GDM1 (cell line): ENCODE results near the gene B4GALNT3.
A peak's percentile ranks its signal among the peaks of the same experiment; 100 is the strongest.

Experiments used
- DNase-seq: peaks from one replicate; lab custom pipeline; 2025; lab: John Stamatoyannopoulos, UW

B4GALNT3 gene

DNA sequence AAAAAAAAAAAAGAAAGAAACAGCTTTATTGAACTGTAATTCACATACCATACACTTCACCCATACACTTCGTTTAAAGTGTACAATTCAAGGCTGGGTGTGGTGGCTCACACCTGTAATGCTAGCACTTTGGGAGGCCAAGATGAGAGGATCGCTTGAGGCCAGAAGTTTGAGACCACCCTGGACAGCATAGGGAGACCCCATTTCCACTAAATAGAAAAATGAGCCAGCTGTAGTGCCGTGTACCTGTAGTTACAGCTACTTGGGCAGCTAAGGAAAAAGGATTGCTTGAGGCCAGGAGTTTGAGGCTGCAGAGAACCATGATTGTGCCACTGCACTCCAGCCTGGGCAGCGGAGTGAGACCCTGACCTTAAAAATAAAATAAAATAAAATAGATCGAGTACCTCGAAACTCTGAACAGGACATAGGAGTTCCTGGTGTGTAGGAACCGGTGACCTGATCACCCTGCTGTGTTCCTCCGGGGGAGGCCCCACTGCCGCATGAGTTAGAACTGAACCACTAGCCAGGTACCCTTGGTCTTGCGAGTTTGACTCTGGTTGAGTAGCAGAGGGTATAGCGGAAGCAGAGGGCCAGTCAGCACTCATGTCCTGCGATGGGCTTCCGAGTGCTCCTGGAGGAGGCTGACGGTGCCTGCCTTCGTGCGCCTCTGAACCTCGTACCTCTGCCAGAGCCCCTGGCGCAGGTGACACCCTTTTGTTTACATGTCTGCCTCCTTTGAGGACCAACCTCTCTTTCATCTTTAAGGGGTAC is 80.0 kb downstream of the B4GALNT3 start:
- DNase-seq = no peak

DNA sequence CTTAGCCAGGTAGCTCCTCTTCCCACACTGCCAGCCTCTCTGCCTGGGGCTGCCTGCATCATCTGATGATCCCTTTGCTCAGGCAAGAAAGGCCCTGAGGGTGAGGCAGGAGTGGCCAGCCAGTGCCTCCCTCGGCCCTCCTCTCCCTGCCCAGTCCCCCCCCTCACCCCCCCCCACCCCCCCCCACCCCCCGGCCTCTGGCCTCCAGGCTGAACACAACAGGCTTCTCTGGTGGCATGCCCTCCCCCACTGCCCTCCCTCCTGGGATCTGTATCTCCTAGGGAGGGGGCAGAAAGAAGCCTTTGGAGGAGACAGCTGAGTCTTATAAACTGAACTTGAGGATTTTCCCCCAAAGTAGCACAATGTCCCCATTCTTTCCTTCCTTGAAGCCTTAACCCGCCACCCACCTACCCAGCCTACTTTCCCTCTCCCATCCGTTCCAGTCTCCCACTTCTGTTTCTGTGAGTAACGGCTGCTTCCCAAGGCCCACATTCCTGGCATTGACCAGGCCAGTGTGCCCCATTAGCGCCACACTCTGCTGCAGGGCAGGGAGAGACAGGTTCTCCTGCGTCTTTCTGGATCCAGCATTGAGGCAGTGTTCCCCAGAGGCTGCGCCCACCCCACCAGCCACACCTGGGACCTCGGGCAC is 82.1 kb downstream of the B4GALNT3 start:
- DNase-seq = no peak

DNA sequence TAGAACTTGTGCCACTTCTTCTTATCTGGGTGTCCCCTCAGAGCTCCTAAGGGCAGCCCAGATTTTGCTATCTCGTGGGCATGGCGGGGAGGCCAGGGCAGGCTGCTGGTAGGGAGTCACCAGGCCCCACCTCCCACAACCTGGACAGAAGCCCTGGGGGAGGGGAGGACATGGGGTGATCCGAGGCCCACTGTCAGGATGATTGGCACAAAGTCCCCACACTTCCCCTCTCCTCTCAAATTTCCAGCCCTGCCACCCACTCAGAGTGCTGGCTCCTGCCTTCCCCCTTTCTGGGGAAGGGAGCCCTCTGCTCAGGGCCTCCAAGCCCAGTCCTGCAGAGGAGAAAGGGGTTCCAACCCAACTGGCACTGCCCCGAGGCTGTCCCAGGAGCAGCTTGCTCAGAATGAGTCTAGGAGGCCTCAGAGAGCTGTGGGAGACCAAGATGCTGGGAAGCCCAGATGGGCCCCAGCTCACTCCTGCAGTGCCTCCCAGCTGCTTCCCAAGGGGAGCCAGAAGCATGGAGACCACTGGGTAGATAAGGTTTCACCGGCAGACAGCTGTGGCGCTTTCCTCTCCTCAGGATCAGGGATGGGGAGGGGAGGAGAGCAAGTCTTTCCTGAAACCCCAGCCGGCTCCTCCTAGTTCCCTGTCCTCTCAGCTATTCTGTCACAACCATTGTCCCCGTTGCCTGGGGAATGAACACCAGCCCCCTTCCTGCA is 82.8 kb downstream of the B4GALNT3 start:
- no peak for DNase-seq

DNA sequence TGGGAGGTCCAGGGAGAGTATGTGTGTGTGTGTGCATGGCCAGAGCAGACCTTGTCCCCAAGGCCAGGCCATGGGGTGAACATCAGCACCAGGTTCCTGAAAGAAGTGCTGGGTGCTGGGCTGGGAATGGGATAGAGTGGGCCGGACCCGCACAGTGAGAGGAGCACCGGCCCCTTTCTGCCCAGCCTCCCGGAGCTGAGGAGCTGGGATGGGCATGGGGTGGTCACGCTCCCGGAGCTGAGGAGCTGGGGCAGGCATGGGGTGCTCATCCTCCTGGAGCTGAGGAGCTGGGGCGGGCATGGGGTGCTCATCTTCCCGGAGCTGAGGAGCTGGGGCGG is 83.3 kb downstream of the B4GALNT3 start:
- DNase-seq = no peak

DNA sequence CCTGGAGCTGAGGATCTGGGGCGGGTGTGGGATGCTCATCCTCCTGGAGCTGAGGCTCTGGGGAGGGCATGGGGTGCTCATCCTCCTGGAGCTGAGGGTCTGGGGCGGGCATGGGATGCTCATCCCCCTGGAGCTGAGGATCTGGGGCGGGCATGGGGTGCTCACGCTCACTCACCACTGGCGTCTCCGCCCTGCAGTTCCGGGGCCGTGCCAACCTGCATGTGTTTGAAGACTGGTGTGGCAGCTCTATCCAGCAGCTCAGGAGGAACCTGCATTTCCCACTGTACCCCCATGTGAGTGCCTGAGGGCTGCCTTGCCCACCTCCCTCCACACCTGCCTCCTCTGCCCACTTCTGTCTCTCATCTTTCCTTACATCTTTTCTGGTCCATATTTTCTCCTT is 84.4 kb downstream of the B4GALNT3 start:
- DNase-seq = no peak

DNA sequence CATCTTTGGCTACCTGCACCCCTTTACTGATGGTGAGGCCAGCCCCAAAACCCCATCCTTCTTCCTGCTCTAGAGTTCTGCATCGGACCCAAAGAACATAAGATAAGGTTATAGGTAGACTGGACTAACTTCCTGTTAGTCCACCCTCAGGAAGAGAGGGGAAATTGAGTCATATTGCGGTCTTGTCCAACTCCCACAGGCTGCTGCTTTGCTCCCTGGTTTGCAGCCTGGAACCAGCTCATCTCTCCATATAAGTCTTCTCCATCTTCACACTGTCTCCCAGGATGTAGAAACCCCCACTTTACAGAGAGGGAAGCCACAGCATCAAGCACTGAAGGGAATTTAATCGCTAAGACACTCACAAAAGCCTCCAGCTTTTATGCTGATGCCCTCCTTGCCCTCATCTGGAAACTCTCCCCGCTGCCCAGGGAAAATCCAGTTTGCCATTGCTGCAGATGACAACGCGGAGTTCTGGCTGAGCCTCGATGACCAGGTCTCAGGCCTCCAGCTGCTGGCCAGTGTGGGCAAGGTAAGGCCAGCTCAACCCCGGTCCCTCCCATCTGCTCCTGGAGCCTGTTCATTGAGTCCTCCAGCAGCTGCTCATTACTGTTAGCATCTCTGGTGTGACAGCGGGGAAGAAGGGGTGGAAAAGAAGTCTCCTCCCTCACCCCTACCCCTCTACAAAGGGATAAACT is 85.3 kb downstream of the B4GALNT3 start:
- no peak for DNase-seq

DNA sequence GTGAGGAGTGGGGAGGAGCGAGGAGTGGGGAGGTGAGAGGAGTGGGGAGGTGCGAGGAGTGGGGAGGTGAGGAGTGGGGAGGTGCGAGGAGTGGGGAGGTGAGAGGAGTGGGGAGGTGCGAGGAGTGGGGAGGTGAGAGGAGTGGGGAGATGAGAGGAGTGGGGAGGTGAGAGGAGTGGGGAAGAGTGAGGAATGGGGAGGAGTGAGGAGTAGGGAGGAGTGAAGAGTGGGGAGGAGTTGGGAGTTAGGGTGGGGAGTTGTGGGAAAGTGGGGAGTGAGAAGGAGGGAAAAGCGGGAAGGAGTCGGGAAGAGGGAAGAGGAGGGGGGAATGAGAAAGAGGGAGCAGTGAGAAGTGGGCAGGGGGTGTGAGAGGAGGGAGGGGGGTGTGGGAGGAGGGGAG is 86.1 kb downstream of the B4GALNT3 start:
- no peak for DNase-seq

DNA sequence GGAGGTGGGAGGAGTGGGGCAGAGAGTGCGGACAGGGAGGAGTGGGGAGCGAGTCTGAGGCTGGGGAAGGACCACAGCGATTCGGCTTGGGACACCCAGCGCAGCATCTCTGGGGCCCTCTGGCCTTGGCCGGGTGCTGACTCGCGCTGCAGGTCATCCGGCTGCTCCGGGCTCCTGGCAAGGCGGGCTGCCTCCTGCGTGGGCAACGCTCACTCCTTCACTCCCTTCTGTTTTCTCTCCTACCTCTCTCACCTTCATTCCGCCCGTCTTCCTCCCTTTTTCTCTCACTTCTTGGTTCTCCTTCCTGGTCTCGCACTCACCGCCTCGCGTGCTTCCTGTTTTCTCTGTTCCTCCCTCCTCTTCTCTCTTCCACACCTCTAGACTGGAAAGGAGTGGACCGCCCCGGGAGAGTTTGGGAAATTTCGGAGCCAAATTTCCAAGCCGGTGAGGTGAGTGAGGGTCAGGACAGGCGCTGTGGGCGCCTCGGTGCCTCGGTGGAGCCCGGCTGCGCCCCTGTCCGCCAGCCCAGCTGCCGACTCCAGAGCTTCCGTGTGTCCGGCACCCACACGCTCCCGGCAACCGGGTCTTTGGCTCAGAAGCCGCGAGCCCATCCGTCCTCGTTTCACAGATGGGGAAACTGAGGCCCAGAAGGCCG is 86.7 kb downstream of the B4GALNT3 start:
- peak; percentile 9 for DNase-seq

DNA sequence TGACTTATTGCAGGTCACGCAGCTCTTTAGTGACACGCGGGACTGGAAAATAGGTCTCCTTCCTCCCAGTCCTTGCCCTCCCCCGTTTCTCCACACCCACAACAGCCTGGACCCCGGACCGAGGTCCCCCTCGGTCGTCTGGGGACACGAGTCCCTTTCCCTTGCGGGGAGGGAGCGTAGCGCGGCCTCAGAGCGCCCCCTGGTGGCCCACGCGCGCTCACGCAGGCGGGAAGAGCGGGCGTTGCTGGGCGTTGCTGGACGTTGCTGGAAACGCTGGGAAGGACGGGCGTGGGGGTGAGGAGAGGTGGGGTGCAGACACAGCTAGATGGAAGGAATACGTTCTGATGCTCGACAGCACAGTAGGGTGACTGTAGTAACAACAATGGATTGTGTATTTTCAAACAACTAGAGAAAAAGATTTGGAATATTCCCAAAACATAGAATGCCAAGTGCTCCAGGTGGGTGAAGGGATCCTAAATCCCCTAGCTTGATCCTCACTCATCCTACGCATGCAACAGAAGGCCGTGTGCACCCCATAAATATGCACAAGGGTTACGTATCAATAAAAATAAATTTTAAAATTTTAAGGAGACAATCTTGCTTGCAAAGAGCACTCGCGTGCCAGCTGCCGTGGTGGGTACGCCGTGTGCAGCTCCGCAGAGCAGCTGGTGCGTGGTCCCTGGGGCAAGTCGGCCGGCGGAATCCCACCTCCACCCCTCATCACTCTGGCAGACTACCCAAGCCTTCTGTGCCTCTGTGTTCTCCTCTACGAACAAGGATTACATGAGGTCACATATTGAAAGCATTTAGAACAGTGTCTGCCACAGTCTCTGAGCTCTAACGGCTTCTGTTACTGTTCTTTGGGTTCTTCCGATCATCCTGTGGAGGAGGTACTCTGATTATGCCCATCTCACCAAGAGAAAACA is 87.4 kb downstream of the B4GALNT3 start:
- peak; percentile 66 for DNase-seq

DNA sequence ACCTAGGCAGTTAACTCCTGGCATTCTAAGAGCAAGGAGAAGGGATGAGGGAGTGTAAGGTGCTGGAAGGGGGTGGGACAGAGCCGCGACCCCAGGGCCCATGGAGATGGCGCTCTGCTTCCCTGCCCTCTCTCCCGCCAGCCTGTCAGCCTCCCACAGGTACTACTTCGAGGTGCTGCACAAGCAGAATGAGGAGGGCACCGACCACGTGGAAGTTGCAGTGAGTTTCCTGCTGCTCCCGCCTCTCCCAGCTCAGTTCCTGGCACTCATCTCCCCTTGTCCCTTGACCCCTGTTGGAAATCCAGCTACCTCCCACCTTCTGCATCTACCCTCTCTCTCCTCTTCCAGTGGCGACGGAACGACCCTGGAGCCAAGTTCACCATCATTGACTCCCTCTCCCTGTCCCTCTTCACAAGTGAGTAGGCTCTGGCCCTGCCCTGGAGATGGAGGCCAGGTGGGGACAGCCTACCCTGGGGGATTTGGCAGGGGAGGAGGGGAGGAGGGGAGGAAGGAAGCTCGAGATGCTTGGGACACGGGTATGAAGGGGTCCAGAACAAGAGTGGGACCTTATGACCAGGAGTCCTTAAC is 88.2 kb downstream of the B4GALNT3 start:
- DNase-seq = no peak

DNA sequence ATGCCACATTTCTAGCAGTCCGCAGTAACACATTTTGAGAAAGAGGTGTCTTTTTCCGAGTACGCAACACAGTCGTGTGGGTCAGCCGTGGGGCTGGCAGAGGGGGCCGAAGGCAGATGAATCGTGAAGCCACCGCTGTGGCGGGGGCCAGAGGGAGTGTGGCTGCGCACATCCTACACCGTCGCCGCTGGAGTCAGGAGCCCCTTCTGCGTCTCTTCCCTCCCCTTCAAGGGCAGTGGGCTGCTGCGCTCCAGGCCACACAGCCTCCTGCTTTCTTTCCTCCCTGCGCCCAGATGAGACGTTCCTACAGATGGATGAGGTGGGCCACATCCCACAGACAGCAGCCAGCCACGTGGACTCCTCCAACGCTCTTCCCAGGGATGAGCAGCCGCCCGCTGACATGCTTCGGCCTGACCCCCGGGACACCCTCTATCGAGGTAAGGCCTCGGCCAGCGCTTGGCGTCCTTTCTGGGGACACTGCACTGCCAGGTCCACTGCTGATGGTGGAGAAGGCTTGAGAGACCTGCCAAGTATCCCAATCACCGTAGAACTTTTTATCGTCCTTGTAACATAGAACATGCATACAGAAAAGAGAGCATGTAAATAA is 89.8 kb downstream of the B4GALNT3 start:
- no peak for DNase-seq

DNA sequence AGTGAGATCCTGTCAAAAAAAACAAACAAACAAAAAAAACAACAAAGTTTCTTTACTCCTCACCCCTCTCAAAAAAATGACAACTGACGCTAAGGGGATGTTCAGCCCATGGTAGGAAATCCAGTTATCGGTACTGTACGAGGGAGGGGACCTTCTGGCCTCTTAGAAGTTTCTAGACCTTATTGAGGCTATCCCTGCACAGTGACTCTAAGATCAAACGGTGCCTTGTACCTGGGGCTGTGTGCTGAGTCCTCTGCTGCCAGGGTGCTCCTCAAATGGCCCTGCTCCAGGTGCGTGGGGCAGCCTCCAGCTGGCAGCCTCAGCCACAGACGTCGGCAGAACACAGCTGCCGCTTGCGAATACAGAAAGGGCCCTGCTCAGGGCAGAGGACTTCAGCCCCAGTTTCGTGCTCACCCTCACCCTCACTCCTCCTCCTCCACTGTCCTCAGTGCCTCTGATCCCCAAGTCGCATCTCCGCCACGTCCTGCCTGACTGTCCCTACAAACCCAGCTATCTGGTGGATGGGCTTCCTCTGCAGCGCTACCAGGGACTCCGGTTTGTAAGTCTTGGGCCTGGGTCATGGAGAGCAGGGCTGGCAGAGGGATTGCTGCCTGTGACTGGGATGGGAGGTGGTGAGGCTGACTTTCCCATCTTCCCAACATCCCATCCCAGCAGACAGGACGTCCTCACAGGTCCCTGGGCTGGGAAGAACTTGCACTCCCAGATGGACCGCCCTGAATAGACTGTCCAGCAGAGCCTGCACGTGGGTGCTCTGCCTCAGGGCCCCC is 90.9 kb downstream of the B4GALNT3 start:
- DNase-seq = no peak

DNA sequence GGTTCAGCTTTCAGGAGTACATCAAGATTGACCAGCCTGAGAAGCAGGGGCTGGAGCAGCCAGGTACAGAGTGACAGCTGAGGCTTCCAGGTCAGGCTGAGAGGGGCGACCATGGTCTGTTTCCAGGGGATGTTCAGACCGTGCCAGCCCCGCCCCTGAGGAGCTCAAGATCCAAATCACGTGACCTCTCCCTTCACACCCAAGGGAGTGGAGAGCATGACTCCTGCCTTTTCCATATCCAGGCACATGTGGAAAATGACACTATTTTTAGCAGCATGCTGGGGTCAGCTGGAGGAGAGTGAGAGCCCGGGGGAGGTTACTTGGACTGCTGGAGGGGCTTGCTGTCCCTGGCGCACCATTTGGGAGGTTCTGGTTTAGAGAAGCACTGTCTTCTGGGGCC is 92.7 kb downstream of the B4GALNT3 start:
- no peak for DNase-seq

DNA sequence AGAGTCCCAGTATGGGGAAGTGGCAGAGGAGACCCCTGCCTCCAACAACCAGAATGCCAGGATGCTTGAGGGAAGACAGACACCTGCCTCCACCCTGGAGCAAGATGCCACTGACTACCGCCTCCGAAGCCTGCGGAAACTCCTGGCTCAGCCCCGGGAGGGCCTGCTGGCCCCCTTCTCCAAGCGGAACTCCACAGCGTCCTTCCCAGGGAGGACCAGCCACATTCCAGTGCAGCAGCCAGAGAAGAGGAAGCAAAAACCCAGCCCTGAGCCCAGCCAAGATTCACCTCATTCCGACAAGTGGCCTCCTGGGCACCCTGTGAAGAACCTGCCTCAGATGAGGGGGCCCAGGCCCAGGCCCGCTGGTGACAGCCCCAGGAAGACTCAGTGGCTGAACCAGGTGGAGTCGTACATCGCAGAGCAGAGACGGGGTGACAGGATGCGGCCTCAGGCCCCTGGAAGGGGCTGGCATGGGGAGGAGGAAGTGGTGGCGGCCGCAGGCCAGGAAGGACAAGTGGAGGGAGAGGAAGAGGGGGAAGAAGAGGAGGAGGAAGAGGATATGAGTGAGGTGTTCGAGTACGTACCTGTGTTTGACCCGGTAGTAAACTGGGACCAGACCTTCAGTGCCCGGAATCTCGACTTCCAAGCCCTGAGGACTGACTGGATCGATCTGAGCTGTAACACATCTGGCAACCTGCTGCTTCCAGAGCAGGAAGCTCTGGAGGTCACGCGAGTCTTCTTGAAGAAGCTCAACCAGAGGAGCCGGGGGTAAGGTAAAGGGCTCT is 93.7 kb downstream of the B4GALNT3 start:
- DNase-seq = peak; percentile 33

DNA sequence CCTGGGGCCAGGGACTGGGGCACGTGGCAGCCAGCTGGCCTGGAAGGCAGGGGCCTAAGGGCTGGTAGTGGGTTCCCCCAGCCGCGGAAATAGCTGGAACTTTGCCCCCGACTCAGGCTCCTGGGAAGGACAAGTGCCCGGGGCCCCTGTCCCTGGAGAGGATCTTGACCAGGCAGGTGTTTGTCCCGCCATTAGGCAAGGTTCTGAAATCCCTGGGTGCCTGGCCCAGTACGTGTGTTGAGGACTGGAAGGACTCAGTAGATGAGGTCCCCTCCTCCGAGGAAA is 94.2 kb downstream of the B4GALNT3 start:
- no peak for DNase-seq

DNA sequence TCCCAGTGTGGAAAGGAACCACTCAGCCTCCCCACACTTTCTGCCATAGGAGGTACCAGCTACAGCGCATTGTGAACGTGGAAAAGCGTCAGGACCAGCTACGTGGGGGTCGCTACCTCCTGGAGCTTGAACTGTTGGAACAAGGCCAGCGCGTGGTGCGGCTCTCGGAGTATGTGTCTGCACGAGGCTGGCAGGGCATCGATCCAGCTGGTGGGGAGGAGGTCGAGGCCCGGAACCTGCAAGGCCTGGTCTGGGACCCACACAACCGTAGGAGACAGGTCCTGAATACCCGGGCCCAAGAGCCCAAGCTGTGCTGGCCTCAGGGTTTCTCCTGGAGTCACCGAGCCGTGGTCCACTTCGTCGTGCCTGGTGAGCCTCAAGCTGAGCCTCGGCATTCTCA is 96.8 kb downstream of the B4GALNT3 start:
- no peak for DNase-seq

DNA sequence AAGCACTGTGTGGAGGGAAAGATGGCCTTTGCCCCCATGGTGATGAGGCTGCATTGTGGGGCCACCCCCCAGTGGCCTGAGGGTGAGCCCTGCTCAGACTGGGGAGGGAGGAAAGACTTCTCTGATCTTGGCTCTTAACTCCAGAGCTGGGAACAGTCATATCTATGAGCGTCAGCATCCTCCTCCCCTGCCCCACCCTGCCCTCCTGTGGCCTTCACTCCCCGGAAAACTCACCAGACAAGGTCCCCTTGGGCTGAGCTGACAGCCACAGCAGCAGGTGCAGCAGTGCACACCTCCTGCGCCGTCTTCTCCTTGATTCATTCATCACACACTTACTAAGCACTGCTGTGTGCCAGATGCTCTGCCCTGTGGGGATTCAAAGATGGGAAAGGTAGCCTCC is 98.8 kb downstream of the B4GALNT3 start:
- no peak for DNase-seq

DNA sequence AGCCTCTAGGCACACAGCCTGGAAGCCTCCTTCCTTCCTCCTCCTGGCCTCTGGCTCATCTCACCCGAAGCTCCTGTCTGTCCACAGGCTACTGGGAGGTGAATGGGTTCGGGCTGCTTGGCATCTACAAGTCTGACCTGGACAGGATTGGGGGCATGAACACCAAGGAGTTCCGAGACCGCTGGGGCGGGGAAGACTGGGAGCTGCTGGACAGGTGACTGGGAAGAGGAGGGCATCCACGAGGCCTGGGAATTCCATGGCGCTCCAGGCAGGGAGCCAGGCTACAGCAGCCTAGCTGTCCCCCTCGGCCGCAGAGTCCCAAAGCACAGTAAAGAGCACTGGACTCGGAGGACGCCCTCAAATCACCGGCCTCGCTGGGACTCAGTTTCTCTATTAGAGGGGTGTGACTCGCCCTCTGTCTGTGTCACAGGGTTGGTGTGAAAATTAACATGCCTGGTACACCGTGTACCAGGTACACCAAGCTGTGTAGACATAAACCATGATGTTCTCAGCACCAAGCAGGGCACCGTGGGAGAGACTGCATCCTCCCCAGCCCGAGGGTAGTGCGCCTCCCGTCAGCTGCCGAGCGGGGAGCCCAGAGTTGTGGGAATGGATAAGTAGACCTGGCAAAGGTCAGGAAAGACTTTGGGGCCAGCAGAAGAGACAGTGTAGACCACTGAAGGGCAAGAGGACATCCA is 99.6 kb downstream of the B4GALNT3 start:
- DNase-seq = no peak
